OCI-LY7 (cell line): Measurements from ENCODE around the gene CPNE4.

Experiments
- CTCF ChIP-seq: fragments of 200-600 bp; sonication (generic); conservative IDR thresholded peaks from 2 replicates; pipeline ENCODE4 v1.5.1; 2014; ENCODE audit warnings: mild to moderate bottlenecking, antibody characterized with exemption, low read length, moderate library complexity, mixed read lengths
- EZH2phosphoT487 ChIP-seq: fragments of 200-600 bp; sonication (generic); IDR thresholded peaks from 2 replicates; pipeline ENCODE4 v1.6.1; 2018; ENCODE audit warnings: low read depth, borderline replicate concordance, mild to moderate bottlenecking, mixed run types, antibody characterized with exemption, low read length, moderate library complexity, mixed read lengths

DNA sequence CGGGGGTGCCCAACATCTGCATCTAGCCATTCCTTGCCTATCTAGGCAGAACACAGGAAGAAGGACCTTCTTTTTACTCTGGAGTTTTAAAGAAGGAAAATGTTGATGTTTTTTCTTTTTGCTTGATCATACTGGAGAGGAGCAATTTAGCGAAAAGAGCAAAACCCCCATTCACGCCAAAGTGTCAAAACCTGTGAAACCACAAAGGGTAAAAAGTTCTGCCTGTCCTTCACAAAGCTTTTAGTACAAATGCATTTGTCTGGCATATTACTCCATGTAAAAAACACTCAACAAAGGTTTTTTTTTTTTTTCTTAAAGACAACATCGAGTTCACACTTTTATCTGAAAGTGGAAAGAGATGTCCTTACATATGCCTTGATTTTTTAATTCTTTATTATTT is 317.9 kb downstream of the CPNE4 start:
- no peak for TF ChIP-seq CTCF
- no peak for TF ChIP-seq EZH2phosphoT487
